Epidermal melanocyte (primary cell): ENCODE data around the gene SNX13.
A peak's percentile ranks its signal among the peaks of the same experiment; 100 is the strongest.

Experiments
- DNase-seq: peaks from one replicate; pipeline ENCODE4 v3.0.0; 2011; ENCODE audit warnings: low spot score; ENCODE audit not compliant: insufficient read length

SNX13 gene

GRCh38 chr7:17940302-17940883 is at the start of gene SNX13:
Gene SNX13 (minus strand): TSS chr7:17940494. CDS start chr7:17940295, 199 bp downstream.
- peak; percentile 76 for DNase-seq

DNA sequence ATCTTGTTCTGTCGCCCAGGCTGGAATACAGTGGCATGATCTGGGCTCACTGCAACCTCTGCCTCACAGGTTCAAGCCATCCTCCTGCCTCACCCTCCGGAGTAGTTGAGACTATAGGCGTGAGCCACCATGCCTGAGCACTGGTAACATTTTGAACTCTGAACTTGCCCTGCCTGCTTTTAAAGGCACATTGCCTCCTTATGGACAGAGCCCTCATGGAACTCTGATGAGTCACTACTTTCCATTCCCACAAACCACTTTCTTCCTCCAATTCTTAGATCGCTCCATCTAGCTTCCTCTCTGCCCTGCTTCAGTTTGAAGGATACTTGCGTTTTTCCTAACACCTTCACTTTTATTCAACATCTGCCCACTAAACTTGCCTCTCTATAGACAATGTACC is 49.3 kb upstream of the SNX13 start:
- DNase-seq: no peak

DNA sequence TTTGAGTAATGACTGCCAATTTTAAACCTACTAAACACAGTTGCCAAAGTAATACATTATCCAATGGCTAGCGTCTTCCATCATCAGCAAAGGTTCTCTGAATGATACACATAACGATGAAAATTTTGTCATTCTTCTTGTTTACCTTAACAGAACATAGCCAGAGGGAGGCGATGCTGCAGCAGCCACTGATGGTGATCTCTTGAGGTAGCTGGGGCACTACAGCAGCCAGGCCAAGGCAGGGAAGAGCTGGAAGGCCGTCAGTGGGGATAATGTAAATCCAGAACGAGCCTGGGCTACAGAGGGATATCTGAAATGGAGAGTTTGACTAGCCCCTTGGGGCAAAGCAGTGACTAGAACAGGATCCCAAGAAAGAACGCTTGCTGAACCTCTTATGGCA is 48.6 kb upstream of the SNX13 start:
- DNase-seq: no peak

DNA sequence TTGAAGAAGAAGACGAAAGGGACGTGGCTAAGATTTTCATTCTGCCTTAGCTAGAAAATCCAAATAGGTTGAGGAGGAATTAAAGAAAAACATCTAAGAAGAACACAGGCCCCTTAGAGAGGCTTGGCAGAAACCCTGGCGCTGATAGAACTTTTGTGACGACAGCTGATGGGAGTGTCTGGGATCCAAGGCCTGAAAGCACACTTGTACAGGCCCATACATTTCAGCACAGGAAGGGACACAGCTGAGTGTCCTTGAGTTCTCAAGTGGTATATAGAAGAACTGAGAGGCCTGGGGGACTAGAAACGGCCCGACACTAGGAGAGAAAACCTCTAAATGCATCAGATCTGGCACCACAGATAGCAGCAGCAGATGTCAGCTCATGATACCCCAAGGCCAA is 47.8 kb upstream of the SNX13 start:
- DNase-seq: no peak

GRCh38 chr7:17986851-17987250 is 46.6 kb upstream of the SNX13 start:
- DNase-seq: no peak

DNA sequence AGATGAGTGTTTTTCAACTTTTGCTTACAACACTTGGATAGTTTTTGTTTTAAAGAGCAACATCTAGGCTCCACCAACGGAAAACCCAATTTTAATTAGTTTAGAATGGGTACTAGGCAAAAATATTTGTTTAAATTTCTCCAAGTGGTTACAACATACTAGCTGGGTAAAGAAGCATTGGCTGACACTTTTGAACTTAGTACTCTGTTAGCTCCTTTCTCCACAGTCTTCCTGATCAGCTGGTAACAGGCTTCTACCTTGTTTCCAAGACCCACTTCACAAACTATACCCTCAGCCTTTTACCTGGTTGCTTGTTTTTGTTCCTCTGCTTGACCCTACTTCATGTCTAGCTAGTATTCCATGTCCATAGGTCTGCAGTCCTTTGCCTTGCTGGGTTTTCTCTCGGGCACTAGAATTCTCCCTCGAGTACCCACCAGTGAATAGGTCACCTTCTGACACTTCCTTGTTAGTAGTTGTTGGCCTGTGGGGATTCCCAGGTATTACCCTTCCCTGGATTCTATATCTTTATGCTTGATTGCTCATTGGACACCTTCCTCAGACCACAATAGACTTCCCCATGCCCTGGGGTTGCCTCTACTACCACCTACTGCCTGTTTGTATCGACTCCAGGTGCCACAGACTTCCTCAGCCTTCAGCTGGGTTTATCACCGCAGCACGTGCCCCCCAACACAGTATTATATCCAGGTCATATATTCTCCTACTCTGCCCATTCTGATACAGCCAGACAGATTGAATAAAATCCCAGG is 45.4 kb upstream of the SNX13 start:
- no peak for DNase-seq

DNA sequence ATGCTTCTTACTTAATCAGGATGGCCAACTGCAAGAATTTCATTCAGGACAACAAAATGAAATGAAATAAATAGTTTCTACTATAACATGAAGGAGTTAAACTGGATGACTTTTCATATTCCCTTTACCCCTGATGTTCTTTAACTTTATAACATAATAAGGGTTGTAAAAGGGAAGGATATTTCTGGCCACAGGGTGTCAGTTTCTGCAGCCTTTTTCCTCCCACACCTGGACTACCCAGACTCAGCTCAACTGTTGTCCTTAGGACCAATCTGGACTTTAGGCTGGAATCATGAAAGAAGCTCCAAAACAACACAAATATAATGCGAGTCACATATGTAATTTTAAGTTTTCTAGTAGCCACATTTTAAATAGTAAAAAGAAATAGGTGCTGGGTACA is 44.0 kb upstream of the SNX13 start:
- no peak for DNase-seq

GRCh38 chr7:17983221-17984062 is 43.1 kb upstream of the SNX13 start:
- DNase-seq: no peak

DNA sequence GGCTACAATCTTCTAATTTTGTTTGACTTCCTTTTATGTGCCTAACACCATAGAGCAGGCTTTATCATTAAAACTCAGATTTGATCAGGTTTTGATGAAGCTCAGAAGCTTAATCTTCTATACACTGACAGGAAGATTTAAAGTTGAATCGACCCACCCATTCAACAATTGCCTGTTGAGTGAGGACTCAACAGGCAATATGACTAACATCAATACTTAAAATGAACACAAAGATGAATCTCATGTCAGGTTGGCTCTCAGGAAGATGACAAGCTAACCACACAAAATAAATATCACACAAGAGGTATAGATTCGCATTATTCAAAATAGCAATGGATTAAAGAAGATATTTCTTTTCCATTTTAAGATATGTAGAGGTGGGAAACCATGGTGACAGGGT is 36.7 kb upstream of the SNX13 start:
- no peak for DNase-seq

DNA sequence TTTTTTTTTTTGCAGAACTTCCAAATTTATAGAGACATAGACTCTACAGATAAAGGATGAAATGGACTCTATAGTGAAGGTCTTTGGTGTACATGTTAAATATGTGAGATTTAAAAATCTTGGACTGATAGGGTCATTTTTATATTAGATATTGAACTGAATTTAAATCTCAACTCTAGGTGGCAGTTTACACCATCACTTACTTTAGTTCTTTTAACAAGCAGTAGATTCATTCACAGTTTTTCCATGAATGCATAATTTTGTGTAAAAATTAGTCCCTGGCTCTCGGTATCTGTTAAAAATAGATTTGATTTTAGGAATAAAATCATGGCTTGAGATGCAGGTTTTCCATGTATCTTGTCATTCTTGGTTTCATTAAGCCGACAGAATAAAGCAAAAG is 31.1 kb upstream of the SNX13 start:
- DNase-seq: no peak

DNA sequence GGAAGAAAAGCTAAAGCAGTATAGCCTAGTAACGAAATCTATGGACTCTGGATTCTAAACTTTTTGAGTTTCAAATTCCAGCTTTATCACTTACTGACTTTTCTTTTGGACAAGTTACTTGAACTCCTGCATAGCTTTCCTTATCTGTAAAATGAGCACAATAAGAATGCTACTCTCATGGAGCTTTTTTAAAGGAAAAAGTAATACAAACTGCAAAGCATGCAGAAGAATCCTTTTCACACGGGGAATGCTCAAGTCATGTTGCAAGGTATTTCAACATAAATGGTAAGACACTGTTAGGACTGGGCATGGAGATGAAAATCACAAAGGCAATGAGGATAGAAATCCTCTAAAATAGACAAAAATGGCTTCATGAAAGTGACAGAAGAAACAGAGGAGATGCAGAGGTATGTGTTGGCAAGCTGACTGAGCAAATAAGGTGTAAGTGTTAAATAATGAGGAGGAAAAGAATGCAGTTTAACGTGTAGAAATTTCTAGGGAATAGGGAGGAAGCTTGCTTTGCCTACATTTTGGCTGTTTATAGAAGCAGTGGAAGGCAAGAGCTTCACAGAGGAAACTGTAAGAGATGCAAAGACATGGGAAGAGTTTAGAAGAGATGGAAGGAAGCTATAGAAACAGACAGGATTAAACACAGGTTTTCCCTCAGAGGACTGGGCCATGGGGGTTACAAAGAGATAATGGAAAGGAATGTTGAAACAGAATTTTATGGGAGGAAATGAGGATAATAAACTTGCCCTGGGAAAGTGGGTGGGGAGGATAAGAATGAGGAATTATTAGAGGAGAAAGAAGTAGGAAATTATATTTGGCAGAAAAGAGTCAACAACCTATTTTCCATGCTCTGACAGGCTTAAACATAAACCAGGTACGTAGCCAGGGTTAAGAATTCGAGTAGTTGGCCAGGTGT is 28.8 kb upstream of the SNX13 start:
- no peak for DNase-seq

DNA sequence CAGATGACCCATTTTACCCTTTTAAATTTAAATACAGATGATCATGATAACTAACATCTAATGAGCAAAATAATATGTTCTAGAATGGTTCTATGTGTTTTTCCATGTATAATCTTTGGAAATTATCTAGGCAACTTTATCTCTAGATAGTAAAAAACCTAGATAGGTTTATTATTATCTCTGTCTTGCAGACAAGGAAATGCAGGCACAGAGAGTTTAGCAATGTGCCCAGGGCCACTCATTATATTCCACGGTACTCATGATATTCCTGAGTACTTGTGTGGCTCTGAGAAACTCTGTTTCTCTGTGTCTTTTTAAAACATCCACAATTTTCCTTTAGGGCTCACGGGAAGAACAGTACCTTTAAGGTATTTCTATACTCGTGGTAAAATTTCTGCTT is 26.4 kb upstream of the SNX13 start:
- no peak for DNase-seq

- DNase-seq: no peak
Observed at GRCh38 chr7:17965603-17966002, 25.3 kb upstream of the SNX13 start.

- DNase-seq: peak; percentile 28
Observed at GRCh38 chr7:17963281-17963680, 23.0 kb upstream of the SNX13 start.

GRCh38 chr7:17962652-17963051 is 22.4 kb upstream of the SNX13 start:
- DNase-seq: no peak

DNA sequence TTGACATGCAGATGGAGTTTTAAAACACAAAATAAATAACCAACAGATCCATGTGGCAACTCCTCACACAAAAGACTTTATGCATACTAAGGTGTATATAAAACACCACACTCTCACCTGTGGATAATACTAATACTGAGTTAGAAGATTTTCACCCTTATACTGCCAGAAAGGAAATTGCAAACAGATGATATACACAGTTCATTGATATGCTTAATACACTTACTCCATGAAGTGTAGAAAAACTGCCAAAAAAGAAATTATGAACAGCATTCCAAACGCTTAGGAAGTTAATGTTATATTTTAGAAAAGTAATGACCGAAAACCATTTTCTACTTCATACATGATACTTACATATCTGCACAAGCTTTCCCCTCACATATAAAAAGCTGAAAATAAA is 17.6 kb upstream of the SNX13 start:
- no peak for DNase-seq

DNA sequence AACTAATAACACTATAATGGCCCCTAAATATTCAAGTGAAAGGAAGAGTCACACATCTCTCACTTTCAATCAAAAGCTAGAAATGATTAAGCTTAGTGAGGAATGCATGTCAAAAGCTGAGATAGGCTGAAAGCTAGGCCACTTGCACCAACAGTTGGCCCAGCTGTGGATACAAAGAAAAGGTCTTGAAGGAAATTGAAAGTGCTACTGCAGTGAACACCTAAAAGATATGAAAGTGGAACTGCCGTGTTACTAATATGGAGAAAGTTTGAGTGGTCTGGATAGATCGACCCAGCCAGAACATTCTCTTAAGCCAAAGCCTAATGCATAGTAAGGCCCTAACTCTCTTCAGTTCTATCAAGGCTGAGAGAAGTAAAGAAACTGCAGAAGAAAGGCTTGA is 12.1 kb upstream of the SNX13 start:
- DNase-seq: no peak

DNA sequence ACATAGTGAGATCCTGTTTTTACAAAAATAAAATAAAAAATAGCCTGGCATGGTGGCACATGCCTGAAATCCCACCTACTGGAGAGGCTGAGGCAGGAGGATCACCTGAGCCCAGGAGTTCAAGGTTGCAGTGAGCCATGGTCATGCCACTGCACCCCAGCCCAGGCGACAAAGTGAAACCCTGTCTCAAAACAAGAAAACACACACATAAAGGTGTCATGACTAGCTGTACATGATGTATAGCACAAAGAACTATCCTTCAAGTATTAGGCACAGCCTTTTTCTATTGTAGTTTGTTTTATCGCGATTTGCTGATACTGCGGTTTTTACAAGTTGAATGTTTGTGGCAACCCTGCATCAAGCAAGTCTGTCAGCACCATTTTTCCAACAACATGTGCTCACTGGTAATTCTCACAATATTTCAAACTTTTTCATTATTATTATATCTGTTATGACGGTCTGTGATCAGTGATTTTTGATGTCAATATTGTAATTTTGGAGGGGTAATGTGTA is 11.5 kb upstream of the SNX13 start:
- DNase-seq: no peak

DNA sequence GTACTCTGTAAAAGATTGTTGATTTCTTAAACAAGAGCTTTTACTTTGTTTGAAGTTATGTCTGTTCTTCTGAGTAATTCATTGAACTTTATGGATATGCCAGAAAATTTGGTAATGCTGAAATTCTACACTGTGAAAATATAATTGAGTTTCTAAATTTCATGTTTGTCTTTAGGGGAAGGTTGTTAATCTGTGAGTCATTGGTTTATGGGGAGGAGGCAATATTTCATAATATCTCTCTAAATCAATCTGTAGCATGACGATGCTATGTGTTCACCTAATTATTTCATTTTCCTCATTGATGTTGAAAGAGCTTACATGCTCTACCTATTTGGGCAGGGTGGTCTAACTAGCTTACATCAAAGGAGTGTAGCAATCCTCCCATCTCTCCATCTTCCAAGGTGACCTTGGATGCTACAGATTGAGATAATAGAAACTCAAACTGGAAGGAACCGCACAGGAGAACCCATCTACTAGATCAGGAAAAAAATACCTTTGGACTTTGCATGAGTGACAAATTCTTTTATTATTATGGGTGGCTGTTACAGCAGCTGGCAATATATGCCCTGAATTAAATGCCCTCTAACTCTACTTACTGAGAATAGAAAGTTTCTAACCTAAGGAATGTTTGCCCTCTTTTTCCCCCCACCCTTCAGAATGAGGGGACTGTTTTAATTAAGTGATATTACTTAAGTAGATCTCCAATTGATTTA is 8.4 kb upstream of the SNX13 start:
- DNase-seq: no peak

GRCh38 chr7:17947620-17948019 is 7.3 kb upstream of the SNX13 start:
- no peak for DNase-seq
